C4-2B (cell line): Measurements from ENCODE around the gene MORF4L1.
A peak's percentile ranks its signal among the peaks of the same experiment; 100 is the strongest.

Experiments
- CTCF ChIP-seq: fragments of 450-650 bp; conservative IDR thresholded peaks from 2 replicates; pipeline ENCODE4 v1.5.1; 2017; ENCODE audit warnings: mild to moderate bottlenecking
- ZFX ChIP-seq: fragments of 450-650 bp; IDR thresholded peaks from 2 replicates; pipeline ENCODE4 v1.6.1; 2017

- TF ChIP-seq CTCF (no peak), ZFX (peak; percentile 76; the same call in 1 of the 2 replicates)
These were observed 72.1 kb downstream of the MORF4L1 start, which contains the start of gene CTSH for GRCh38 chr15:78944669-78945407.
